ENCODE results near the gene PPP2R2D. TPM values are rescaled to one million over a fixed set of nuclear protein-coding genes. Genes with fewer than 3 reads are reported as not detected.

Gene PPP2R2D
- total RNA-seq, 1 experiment from 2014 or later = 33.2 TPM

DNA sequence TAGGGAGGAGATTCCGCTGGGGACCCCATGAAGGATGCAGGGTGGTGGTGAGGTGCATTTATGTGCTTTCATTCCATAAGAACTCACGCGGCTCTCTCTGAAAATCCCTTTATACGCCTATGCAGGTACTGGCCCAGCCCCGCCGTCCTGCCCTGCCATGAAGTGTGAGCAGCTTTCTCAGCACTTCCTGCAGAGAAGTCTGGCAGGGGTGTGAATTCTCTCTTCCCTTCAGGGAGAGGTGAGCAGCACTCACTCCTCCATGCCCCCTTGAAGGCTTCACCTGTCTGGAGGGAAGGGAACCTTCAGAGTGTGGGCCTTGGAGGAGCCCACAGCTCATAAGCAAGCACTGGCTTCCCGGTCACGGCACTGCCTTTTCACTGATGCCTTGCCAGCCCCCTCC, 34.0 kb downstream of the PPP2R2D start:
- DNase-seq (ENCODE audit: low spot score) (no peak), ATAC-seq (no peak)
- no peaks in the 10 kb centered on the region; the same call in 1 of the 2 replicates for H3K9me3 Mint-ChIP-seq
- H3K27ac Mint-ChIP-seq = no peak overlapping the region
- CTCF ChIA-PET = interaction anchor here (0.7 kb wide), 1 partner anchor 35 kb away, joined by 4 read pairs; no protein-coding TSS in a partner anchor
- H3K27me3 Mint-ChIP-seq (ENCODE audit: low read depth) = no peaks in the 10 kb centered on the region
- peaks cover 29% of the 10 kb centered on the region for H3K4me1 Mint-ChIP-seq
- TF ChIP-seq OVOL2 (CRISPR knock-in tag; IDR thresholded peaks at IDR 0.05; ENCODE audit: borderline replicate concordance) = no peak
- no peak for TF ChIP-seq TCF7 (CRISPR knock-in tag; IDR thresholded peaks at IDR 0.05; ENCODE audit: low read depth)
- TF ChIP-seq ZNF263 (CRISPR knock-in tag; IDR thresholded peaks at IDR 0.05; ENCODE audit: low read depth) = no peak
- TF ChIP-seq FOXK1 (CRISPR knock-in tag; IDR thresholded peaks at IDR 0.05) = no peak
- TF ChIP-seq, protein P1, sequence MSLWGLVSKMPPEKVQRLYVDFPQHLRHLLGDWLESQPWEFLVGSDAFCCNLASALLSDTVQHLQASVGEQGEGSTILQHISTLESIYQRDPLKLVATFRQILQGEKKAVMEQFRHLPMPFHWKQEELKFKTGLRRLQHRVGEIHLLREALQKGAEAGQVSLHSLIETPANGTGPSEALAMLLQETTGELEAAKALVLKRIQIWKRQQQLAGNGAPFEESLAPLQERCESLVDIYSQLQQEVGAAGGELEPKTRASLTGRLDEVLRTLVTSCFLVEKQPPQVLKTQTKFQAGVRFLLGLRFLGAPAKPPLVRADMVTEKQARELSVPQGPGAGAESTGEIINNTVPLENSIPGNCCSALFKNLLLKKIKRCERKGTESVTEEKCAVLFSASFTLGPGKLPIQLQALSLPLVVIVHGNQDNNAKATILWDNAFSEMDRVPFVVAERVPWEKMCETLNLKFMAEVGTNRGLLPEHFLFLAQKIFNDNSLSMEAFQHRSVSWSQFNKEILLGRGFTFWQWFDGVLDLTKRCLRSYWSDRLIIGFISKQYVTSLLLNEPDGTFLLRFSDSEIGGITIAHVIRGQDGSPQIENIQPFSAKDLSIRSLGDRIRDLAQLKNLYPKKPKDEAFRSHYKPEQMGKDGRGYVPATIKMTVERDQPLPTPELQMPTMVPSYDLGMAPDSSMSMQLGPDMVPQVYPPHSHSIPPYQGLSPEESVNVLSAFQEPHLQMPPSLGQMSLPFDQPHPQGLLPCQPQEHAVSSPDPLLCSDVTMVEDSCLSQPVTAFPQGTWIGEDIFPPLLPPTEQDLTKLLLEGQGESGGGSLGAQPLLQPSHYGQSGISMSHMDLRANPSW (CRISPR knock-in tag; conservative IDR thresholded peaks at IDR 0.05; ENCODE audit: low read depth) = no peak
- TF ChIP-seq, protein P2, sequence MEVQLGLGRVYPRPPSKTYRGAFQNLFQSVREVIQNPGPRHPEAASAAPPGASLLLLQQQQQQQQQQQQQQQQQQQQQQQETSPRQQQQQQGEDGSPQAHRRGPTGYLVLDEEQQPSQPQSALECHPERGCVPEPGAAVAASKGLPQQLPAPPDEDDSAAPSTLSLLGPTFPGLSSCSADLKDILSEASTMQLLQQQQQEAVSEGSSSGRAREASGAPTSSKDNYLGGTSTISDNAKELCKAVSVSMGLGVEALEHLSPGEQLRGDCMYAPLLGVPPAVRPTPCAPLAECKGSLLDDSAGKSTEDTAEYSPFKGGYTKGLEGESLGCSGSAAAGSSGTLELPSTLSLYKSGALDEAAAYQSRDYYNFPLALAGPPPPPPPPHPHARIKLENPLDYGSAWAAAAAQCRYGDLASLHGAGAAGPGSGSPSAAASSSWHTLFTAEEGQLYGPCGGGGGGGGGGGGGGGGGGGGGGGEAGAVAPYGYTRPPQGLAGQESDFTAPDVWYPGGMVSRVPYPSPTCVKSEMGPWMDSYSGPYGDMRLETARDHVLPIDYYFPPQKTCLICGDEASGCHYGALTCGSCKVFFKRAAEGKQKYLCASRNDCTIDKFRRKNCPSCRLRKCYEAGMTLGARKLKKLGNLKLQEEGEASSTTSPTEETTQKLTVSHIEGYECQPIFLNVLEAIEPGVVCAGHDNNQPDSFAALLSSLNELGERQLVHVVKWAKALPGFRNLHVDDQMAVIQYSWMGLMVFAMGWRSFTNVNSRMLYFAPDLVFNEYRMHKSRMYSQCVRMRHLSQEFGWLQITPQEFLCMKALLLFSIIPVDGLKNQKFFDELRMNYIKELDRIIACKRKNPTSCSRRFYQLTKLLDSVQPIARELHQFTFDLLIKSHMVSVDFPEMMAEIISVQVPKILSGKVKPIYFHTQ (CRISPR knock-in tag; IDR thresholded peaks at IDR 0.05) = no peak
- H3K36me3 Mint-ChIP-seq = peaks cover 34% of the 10 kb centered on the region
- H3K4me3 Mint-ChIP-seq = no peak overlapping the region
- POLR2A ChIA-PET = no interaction called here

- Mint-ChIP-seq H3K36me3 (peaks cover 35% of the 10 kb centered on the region), H3K4me3 (no peak overlapping the region), H3K4me1 (peaks cover 25% of the 10 kb centered on the region), H3K27me3 (ENCODE audit: low read depth) (no peaks in the 10 kb centered on the region), H3K27ac (no peak overlapping the region), H3K9me3 (no peaks in the 10 kb centered on the region; the same call in 1 of the 2 replicates)
- ChIA-PET CTCF (interaction anchor here (0.7 kb wide), 1 partner anchor 36 kb away, joined by 4 read pairs; no protein-coding TSS in a partner anchor), POLR2A (no interaction called here)
- TF ChIP-seq SOX15 (CRISPR knock-in tag; IDR thresholded peaks at IDR 0.05) (no peak), NFE2L1 (CRISPR knock-in tag; IDR thresholded peaks at IDR 0.05) (no peak), ZNF121 (CRISPR knock-in tag; IDR thresholded peaks at IDR 0.05) (no peak), ZNF512 (CRISPR knock-in tag; IDR thresholded peaks at IDR 0.05; ENCODE audit: borderline replicate concordance) (no peak)
- DNase-seq (ENCODE audit: low spot score) (no peak), ATAC-seq (no peak)
Observed at GRCh38 chr10:131935260-131935659, 34.5 kb downstream of the PPP2R2D start.

DNA sequence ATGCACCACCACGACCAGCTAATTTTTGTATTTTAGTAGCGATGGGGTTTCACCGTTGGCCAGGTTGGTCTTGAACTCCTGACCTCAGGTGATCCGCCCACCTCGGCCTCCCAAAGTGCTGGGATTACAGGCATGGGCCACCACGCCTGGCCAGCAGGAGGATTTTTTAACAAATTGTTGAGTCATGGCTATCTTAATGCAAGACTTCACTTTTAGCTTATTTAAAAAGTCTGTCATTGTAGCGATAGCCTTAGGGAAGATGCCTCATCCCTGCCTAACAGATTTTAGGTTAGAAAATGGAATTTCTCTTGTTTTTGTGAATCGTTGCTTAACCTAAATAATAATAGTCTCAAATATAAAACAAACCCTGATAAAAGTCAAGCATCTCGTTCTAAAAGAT, 35.5 kb downstream of the PPP2R2D start:
- CTCF ChIA-PET = no interaction called here
- H3K27me3 Mint-ChIP-seq (ENCODE audit: low read depth) = no peaks in the 10 kb centered on the region

More for the DNA sequence above, 35.5 kb downstream of the PPP2R2D start:
- Mint-ChIP-seq H3K36me3 (peaks cover 45% of the 10 kb centered on the region), H3K27ac (no peak overlapping the region), H3K9me3 (no peaks in the 10 kb centered on the region; the same call in 1 of the 2 replicates), H3K4me3 (no peak overlapping the region), H3K4me1 (peaks cover 14% of the 10 kb centered on the region)
- POLR2A ChIA-PET = no interaction called here
- no peak for DNase-seq (ENCODE audit: low spot score)
- TF ChIP-seq IRF2 (CRISPR knock-in tag; IDR thresholded peaks at IDR 0.05; ENCODE audit: borderline replicate concordance, low read depth) = no peak
- TF ChIP-seq ARID4B (CRISPR knock-in tag; IDR thresholded peaks at IDR 0.05; ENCODE audit: borderline replicate concordance) = no peak
- TF ChIP-seq TEAD1 (CRISPR knock-in tag; IDR thresholded peaks at IDR 0.05) = no peak
- no peak for TF ChIP-seq ZNF416 (CRISPR knock-in tag; IDR thresholded peaks at IDR 0.05)
- no peak for TF ChIP-seq MLX (CRISPR knock-in tag; IDR thresholded peaks at IDR 0.05)
- TF ChIP-seq SP1 (CRISPR knock-in tag; conservative IDR thresholded peaks at IDR 0.05) = no peak
- ATAC-seq = no peak

All from WTC11 (cell line).